GM18502 (cell line): Measurements from ENCODE around the gene CENPT.
"Not testable (repeated sequence)": the region's sequence is repeated elsewhere in the genome, so short reads cannot be mapped to it uniquely, and the experiment has no call there.

Experiments
- ATAC-seq: cut with Tn5 transposase; IDR thresholded peaks from one replicate; pipeline ENCODE4 v1.9.1; 2021; ENCODE audit warnings: mild to moderate bottlenecking; ENCODE audit not compliant: unreplicated experiment, poor library complexity

CENPT gene

GRCh38 chr16:67853670-67854069 lies 6.2 kb upstream of the CENPT start:
- no peak for ATAC-seq

- ATAC-seq, result no peak
Observed at GRCh38 chr16:67848118-67848517, 625 bp upstream of the CENPT start.

- ATAC-seq, result peak; percentile 61
Observed at GRCh38 chr16:67846320-67847063, 1.0 kb downstream of the CENPT start, which contains the start of gene NUTF2. TSS of gene NUTF2 (plus strand) at chr16:67846933. CDS start at chr16:67865131, 18,198 bp downstream.

- ATAC-seq, result no peak
Observed at GRCh38 chr16:67846063-67846319, 1.5 kb downstream of the CENPT start.

GRCh38 chr16:67845291-67846062 lies 2.0 kb downstream of the CENPT start:
- ATAC-seq, result no peak

- ATAC-seq, result no peak
Observed at GRCh38 chr16:67844497-67844896, 3.0 kb downstream of the CENPT start.

GRCh38 chr16:67843343-67843765 lies 4.1 kb downstream of the CENPT start:
- no peak for ATAC-seq

GRCh38 chr16:67842509-67843342 lies 4.8 kb downstream of the CENPT start:
- peak; percentile 14 for ATAC-seq

GRCh38 chr16:67841816-67842508 lies 5.5 kb downstream of the CENPT start, which contains the start of gene THAP11:
TSS of gene THAP11 (plus strand) at chr16:67842320. CDS start at chr16:67842555, 235 bp downstream.
- ATAC-seq, result peak; percentile 54

GRCh38 chr16:67841198-67841815 lies 6.2 kb downstream of the CENPT start:
- no peak for ATAC-seq

GRCh38 chr16:67837811-67838210 lies 9.7 kb downstream of the CENPT start:
- ATAC-seq, result no peak

GRCh38 chr16:67837190-67837589 lies 10.3 kb downstream of the CENPT start:
- not testable (repeated sequence) for ATAC-seq

GRCh38 chr16:67834242-67834614 lies 13.3 kb downstream of the CENPT start:
- ATAC-seq, result no peak

- ATAC-seq, result peak; percentile 96
Observed at GRCh38 chr16:67833415-67834241, 13.9 kb downstream of the CENPT start.

GRCh38 chr16:67833030-67833414 lies 14.5 kb downstream of the CENPT start:
- ATAC-seq, result no peak

- ATAC-seq, result no peak
Observed at GRCh38 chr16:67828651-67829050, 18.8 kb downstream of the CENPT start.

GRCh38 chr16:67825906-67826305 lies 21.6 kb downstream of the CENPT start:
- no peak for ATAC-seq

- no peak for ATAC-seq
Observed at GRCh38 chr16:67825119-67825518, 22.4 kb downstream of the CENPT start.

GRCh38 chr16:67822511-67822910 lies 25.0 kb downstream of the CENPT start:
- ATAC-seq, result no peak
